Measurements from ENCODE around the gene ZNF664.

ZNF664 gene

GRCh38 chr12:123940627-123940966 lies 32.4 kb upstream of the ZNF664 start:
- Histone ChIP-seq H3K4me2 (ENCODE audit: insufficient read depth, low read length) (no peak overlapping the region), H3K36me3 (ENCODE audit: insufficient read depth, low read length) (0 out of 2 replicates have a peak, but pooled peaks cover 8% of the 10 kb centered on the region), H3K9ac (ENCODE audit: low read depth, low read length) (no peak overlapping the region), H4K20me1 (ENCODE audit: insufficient read depth, low read length) (no peaks in the 10 kb centered on the region; the same call in none of the 2 replicates), H3K4me3 (ENCODE audit: low read depth in 1 of 2, low read length in 2 of 2) (no peak overlapping the region), H3K27ac (ENCODE audit: low read length) (no peak overlapping the region), H3K4me1 (ENCODE audit: insufficient read depth, low read length) (peaks cover 17% of the 10 kb centered on the region), H3K79me2 (ENCODE audit: insufficient read depth, low read length) (no peaks in the 10 kb centered on the region), H3K27me3 (ENCODE audit: insufficient read depth, low read length, poor library complexity) (no peaks in the 10 kb centered on the region), H2AFZ (ENCODE audit: low read depth, low read length) (no peak overlapping the region), H3K9me3 (ENCODE audit: insufficient read depth, low read length, severe bottlenecking) (no peaks in the 10 kb centered on the region)
- TF ChIP-seq EZH2 (IDR thresholded peaks at IDR 0.05; ENCODE audit: borderline replicate concordance, low read depth, low read length, severe bottlenecking) (no peak), CTCF (IDR thresholded peaks at IDR 0.05; ENCODE audit: borderline replicate concordance, extremely low read depth, low read length, poor library complexity, severe bottlenecking) (no peak)
- DNase-seq (no peak), ATAC-seq (ENCODE audit: insufficient read depth, low read depth) (no peak)

GRCh38 chr12:123941000-123941399 lies 32.0 kb upstream of the ZNF664 start:
- peaks cover 17% of the 10 kb centered on the region for H3K4me1 ChIP-seq (ENCODE audit: insufficient read depth, low read length)
- 0 out of 2 replicates have a peak, but pooled peaks cover 8% of the 10 kb centered on the region for H3K36me3 ChIP-seq (ENCODE audit: insufficient read depth, low read length)
- H3K4me3 ChIP-seq (ENCODE audit: low read depth in 1 of 2, low read length in 2 of 2): no peak overlapping the region
- H3K4me2 ChIP-seq (ENCODE audit: insufficient read depth, low read length): no peak overlapping the region
- H3K79me2 ChIP-seq (ENCODE audit: insufficient read depth, low read length): no peaks in the 10 kb centered on the region
- DNase-seq (no peak), ATAC-seq (ENCODE audit: insufficient read depth, low read depth) (no peak)
- H3K27me3 ChIP-seq (ENCODE audit: insufficient read depth, low read length, poor library complexity): no peaks in the 10 kb centered on the region
- no peak overlapping the region for H3K9ac ChIP-seq (ENCODE audit: low read depth, low read length)
- no peaks in the 10 kb centered on the region for H3K9me3 ChIP-seq (ENCODE audit: insufficient read depth, low read length, severe bottlenecking)
- no peak overlapping the region for H2AFZ ChIP-seq (ENCODE audit: low read depth, low read length)
- TF ChIP-seq CTCF (IDR thresholded peaks at IDR 0.05; ENCODE audit: borderline replicate concordance, extremely low read depth, low read length, poor library complexity, severe bottlenecking) (no peak), EZH2 (IDR thresholded peaks at IDR 0.05; ENCODE audit: borderline replicate concordance, low read depth, low read length, severe bottlenecking) (no peak)
- no peak overlapping the region for H3K27ac ChIP-seq (ENCODE audit: low read length)
- H4K20me1 ChIP-seq (ENCODE audit: insufficient read depth, low read length): no peaks in the 10 kb centered on the region; the same call in none of the 2 replicates

GRCh38 chr12:123941624-123942237 lies 31.3 kb upstream of the ZNF664 start:
- Histone ChIP-seq H3K36me3 (ENCODE audit: insufficient read depth, low read length) (0 out of 2 replicates have a peak, but pooled peaks cover 5% of the 10 kb centered on the region), H3K4me2 (ENCODE audit: insufficient read depth, low read length) (no peak overlapping the region), H3K79me2 (ENCODE audit: insufficient read depth, low read length) (no peaks in the 10 kb centered on the region), H3K4me3 (ENCODE audit: low read depth in 1 of 2, low read length in 2 of 2) (no peak overlapping the region), H3K27ac (ENCODE audit: low read length) (no peak overlapping the region), H3K9me3 (ENCODE audit: insufficient read depth, low read length, severe bottlenecking) (no peaks in the 10 kb centered on the region), H3K27me3 (ENCODE audit: insufficient read depth, low read length, poor library complexity) (no peaks in the 10 kb centered on the region), H4K20me1 (ENCODE audit: insufficient read depth, low read length) (no peaks in the 10 kb centered on the region; the same call in none of the 2 replicates), H3K9ac (ENCODE audit: low read depth, low read length) (no peak overlapping the region), H2AFZ (ENCODE audit: low read depth, low read length) (no peak overlapping the region), H3K4me1 (ENCODE audit: insufficient read depth, low read length) (peaks cover 17% of the 10 kb centered on the region)
- TF ChIP-seq EZH2 (IDR thresholded peaks at IDR 0.05; ENCODE audit: borderline replicate concordance, low read depth, low read length, severe bottlenecking) (no peak), CTCF (IDR thresholded peaks at IDR 0.05; ENCODE audit: borderline replicate concordance, extremely low read depth, low read length, poor library complexity, severe bottlenecking) (no peak)
- no peak for ATAC-seq (ENCODE audit: insufficient read depth, low read depth)
- DNase-seq: no peak

Data from DND-41 (cell line).